Immature natural killer cell (primary cell): ENCODE results near the gene PLEKHA3. TPM values are rescaled to one million over a fixed set of nuclear protein-coding genes. Genes with fewer than 3 reads are reported as not detected.
"Not testable (repeated sequence)": the region's sequence is repeated elsewhere in the genome, so short reads cannot be mapped to it uniquely, and the experiment has no call there.

Source experiments
- DNase-seq, 3 donors: peaks; one replicate each; pipeline ENCODE4 v3.0.0; 2022; ENCODE audit warnings: mixed read lengths in 1 of 3
- H3K27ac Mint-ChIP-seq, 6 donors: one replicate each; pipeline ENCODE4 v1.8.0; 2020; ENCODE audit warnings: mixed read lengths in 6 of 6, mild to moderate bottlenecking in 5 of 6, inconsistent platforms in 4 of 6, moderate library complexity in 3 of 6
- H3K27me3 Mint-ChIP-seq, 3 donors: one replicate each; pipeline ENCODE4 v1.8.0; 2020 to 2021; ENCODE audit warnings: low read depth in 3 of 3, mild to moderate bottlenecking in 3 of 3, mixed read lengths in 3 of 3, moderate library complexity in 3 of 3, inconsistent platforms in 1 of 3
- H3K36me3 Mint-ChIP-seq, 3 donors: one replicate each; pipeline ENCODE4 v1.8.0; 2020; ENCODE audit warnings: mixed read lengths in 3 of 3, inconsistent platforms in 2 of 3, mild to moderate bottlenecking in 2 of 3
- H3K4me1 Mint-ChIP-seq, 2 donors: one replicate each; pipeline ENCODE4 v1.8.0; 2020; ENCODE audit warnings: inconsistent platforms in 2 of 2, mild to moderate bottlenecking in 2 of 2, mixed read lengths in 2 of 2, moderate library complexity in 1 of 2
- H3K4me3 Mint-ChIP-seq, 5 donors: one replicate each; pipeline ENCODE4 v1.8.0; 2020; ENCODE audit warnings: mild to moderate bottlenecking in 5 of 5, mixed read lengths in 5 of 5, inconsistent platforms in 3 of 5, moderate library complexity in 3 of 5
- H3K9me3 Mint-ChIP-seq, 6 donors: one replicate each; pipeline ENCODE4 v1.8.0; 2020; ENCODE audit warnings: mild to moderate bottlenecking in 6 of 6, mixed read lengths in 6 of 6, inconsistent platforms in 4 of 6, moderate library complexity in 3 of 6
- polyA plus RNA-seq, 3 donors: library from polyadenylated mRNA; unstranded; fragments of 300-500 nt; fragmentation: Illumina TruSeq; gene quantifications; one replicate each; pipeline ENCODE4 v1.2.3, GENCODE V29; 2021

Gene PLEKHA3
- polyA plus RNA-seq, 3 donors from 2014 or later = 22.4 to 35.6 (median 27.7) TPM

DNA sequence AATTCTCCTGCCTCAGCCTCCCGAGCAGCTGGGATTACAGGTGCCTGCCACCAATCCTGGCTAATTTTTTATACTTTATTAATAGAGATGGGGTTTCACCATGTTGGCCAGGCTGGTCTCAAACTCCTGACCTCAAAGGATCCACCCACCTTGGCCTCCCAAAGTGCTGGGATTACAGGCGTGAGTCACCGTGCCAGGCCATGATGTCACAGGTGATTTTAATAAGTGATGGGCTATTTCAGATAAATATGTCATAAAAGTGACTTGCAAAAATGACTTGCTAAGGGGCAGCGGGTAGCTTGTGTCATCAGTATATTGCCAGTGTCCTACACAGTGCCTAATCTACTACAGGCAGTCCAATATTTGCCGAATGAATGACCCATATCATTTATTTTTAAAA lies 8.9 kb upstream of the PLEKHA3 start:
- not testable (repeated sequence) for H3K4me3 Mint-ChIP-seq, H3K27ac Mint-ChIP-seq, DNase-seq, H3K9me3 Mint-ChIP-seq, H3K27me3 Mint-ChIP-seq, H3K36me3 Mint-ChIP-seq, H3K4me1 Mint-ChIP-seq

DNA sequence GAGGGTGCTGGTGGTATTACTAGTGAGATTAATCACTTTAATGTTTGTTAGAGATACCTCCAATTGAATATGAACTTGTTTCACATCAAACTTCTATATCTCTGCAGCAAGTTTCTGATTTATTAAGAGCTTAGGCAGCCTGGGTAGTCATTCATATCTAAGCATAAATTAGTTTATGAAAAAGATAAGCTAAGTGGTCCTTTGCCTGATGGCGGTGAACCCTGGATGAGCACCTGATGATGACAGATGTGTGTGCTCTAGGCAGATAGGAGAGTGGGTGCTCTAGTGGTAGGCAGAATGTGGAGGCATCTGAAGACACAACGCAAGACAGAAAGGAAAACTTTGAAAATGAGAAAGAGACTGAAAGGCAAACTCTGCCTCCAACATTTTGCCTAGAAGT lies 6.9 kb upstream of the PLEKHA3 start:
- H3K9me3 Mint-ChIP-seq = no peaks in the 10 kb centered on the region
- H3K36me3 Mint-ChIP-seq = no peaks in the 10 kb centered on the region
- H3K27me3 Mint-ChIP-seq = peaks cover 2 to 6% (median 2%) of the 10 kb centered on the region in 3 donors
- peak overlapping the region in 1 of 6 donors; percentile 42 for H3K27ac Mint-ChIP-seq
- H3K4me3 Mint-ChIP-seq = no peak overlapping the region
- DNase-seq = no peak
- H3K4me1 Mint-ChIP-seq = peaks cover 4 to 5% of the 10 kb centered on the region in 2 donors

DNA sequence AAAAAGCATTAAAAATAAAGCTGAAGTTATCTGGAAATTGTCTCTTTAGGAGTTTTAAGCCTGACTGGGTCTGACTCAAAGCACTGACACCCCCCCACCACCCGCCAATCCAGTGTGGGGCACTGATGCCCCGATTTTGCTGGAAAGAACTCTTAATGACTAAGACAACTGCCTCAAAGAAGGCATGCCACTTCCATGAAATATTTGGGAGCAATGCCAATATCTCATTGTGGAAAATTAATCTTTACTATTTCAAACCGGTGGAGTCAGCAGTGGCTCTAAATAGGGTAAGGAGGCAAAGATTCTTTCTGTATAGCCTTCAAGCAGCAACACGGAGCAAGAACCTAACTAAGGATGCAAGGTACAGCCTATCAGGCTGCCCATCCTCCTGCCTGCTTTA lies 6.3 kb upstream of the PLEKHA3 start:
- H3K4me1 Mint-ChIP-seq = peaks cover 9 to 10% of the 10 kb centered on the region in 2 donors
- H3K27ac Mint-ChIP-seq = no peak overlapping the region
- no peak for DNase-seq
- H3K9me3 Mint-ChIP-seq = no peaks in the 10 kb centered on the region
- H3K36me3 Mint-ChIP-seq = no peaks in the 10 kb centered on the region
- H3K4me3 Mint-ChIP-seq = no peak overlapping the region
- H3K27me3 Mint-ChIP-seq = peaks cover 3 to 11% (median 7%) of the 10 kb centered on the region in 3 donors

- Mint-ChIP-seq H3K27ac (no peak overlapping the region), H3K36me3 (no peaks in the 10 kb centered on the region), H3K4me3 (no peak overlapping the region), H3K9me3 (no peaks in the 10 kb centered on the region), H3K4me1 (peaks cover 16 to 17% of the 10 kb centered on the region in 2 donors), H3K27me3 (peaks cover 5 to 14% (median 7%) of the 10 kb centered on the region in 3 donors)
- DNase-seq = no peak
Measured at GRCh38 chr2:178474560-178474959, 5.7 kb upstream of the PLEKHA3 start.

- peak overlapping the region in 5 of 6 donors; percentile 7 to 97 (median 46) for H3K27ac Mint-ChIP-seq
- H3K4me3 Mint-ChIP-seq = no peak overlapping the region
- no peaks in the 10 kb centered on the region for H3K36me3 Mint-ChIP-seq
- H3K9me3 Mint-ChIP-seq = no peaks in the 10 kb centered on the region
- peaks cover 8 to 19% (median 10%) of the 10 kb centered on the region in 3 donors for H3K27me3 Mint-ChIP-seq
- no peak for DNase-seq
- peaks cover 27 to 30% of the 10 kb centered on the region in 2 donors for H3K4me1 Mint-ChIP-seq
Measured at GRCh38 chr2:178476477-178476876, 3.8 kb upstream of the PLEKHA3 start.

- Mint-ChIP-seq H3K36me3 (no peaks in the 10 kb centered on the region), H3K9me3 (no peaks in the 10 kb centered on the region), H3K27ac (peak overlapping the region; percentile 97 to 99 (median 99)), H3K27me3 (peaks cover 8 to 18% (median 10%) of the 10 kb centered on the region in 3 donors), H3K4me1 (peaks cover 38 to 41% of the 10 kb centered on the region in 2 donors), H3K4me3 (peak overlapping the region; percentile 95 to 99 (median 97))
- no peak for DNase-seq
Measured at GRCh38 chr2:178477443-178478129, 2.7 kb upstream of the PLEKHA3 start.

DNA sequence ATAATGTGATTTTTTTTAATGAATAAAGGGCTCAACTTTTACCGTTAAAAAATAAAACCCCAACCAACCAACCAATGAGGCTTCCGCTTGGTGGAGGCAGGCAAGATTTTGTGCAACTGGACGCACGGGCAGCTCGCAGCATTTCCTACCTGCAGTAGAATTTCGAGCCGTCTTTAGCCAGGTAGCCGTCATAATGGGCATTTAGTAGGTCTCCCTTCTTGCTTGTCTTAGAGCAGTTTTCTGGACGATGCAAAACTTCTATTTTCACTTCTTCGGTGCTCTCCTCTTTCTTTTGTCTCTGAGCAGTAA lies 2.2 kb upstream of the PLEKHA3 start:
- Mint-ChIP-seq H3K27me3 (peaks cover 8 to 18% (median 10%) of the 10 kb centered on the region in 3 donors), H3K27ac (peak overlapping the region; percentile 97 to 99 (median 99))

GRCh38 chr2:178478439-178479274 lies 1.6 kb upstream of the PLEKHA3 start, which contains the start of gene FKBP7:
TSS of gene FKBP7 (minus strand) at chr2:178478600. CDS start at chr2:178478499, 101 bp downstream.
- H3K36me3 Mint-ChIP-seq = no peaks in the 10 kb centered on the region
- H3K27me3 Mint-ChIP-seq = peaks cover 8 to 18% (median 10%) of the 10 kb centered on the region in 3 donors
- H3K4me1 Mint-ChIP-seq = peaks cover 43 to 46% of the 10 kb centered on the region in 2 donors
- peak within 1 kb of the TSS; percentile 95 to 99 (median 97) for H3K4me3 Mint-ChIP-seq
- H3K9me3 Mint-ChIP-seq = no peaks in the 10 kb centered on the region
- H3K27ac Mint-ChIP-seq = peak within 1 kb of the TSS; percentile 97 to 99 (median 99)
- peak; percentile 84 to 88 (median 87) for DNase-seq

More for the DNA sequence above, 2.2 kb upstream of the PLEKHA3 start:
- Mint-ChIP-seq H3K36me3 (no peaks in the 10 kb centered on the region), H3K9me3 (no peaks in the 10 kb centered on the region), H3K4me1 (peaks cover 43 to 46% of the 10 kb centered on the region in 2 donors), H3K4me3 (peak overlapping the region; percentile 95 to 99 (median 97))
- no peak for DNase-seq

- DNase-seq = no peak
- peak overlapping the region; percentile 97 to 99 (median 99) for H3K27ac Mint-ChIP-seq
- H3K27me3 Mint-ChIP-seq = peaks cover 8 to 18% (median 10%) of the 10 kb centered on the region in 3 donors
- H3K36me3 Mint-ChIP-seq = no peaks in the 10 kb centered on the region
- peak overlapping the region; percentile 95 to 99 (median 97) for H3K4me3 Mint-ChIP-seq
- H3K4me1 Mint-ChIP-seq = peaks cover 43 to 46% of the 10 kb centered on the region in 2 donors
- H3K9me3 Mint-ChIP-seq = no peaks in the 10 kb centered on the region
Measured at GRCh38 chr2:178479275-178479616, 1.0 kb upstream of the PLEKHA3 start.

GRCh38 chr2:178479758-178480226 lies 465 bp upstream of the PLEKHA3 start:
- no peaks in the 10 kb centered on the region for H3K9me3 Mint-ChIP-seq
- DNase-seq = no peak
- peaks cover 45 to 46% of the 10 kb centered on the region in 2 donors for H3K4me1 Mint-ChIP-seq
- H3K36me3 Mint-ChIP-seq = no peaks in the 10 kb centered on the region
- peaks cover 8 to 18% (median 10%) of the 10 kb centered on the region in 3 donors for H3K27me3 Mint-ChIP-seq
- peak overlapping the region; percentile 95 to 99 (median 97) for H3K4me3 Mint-ChIP-seq
- H3K27ac Mint-ChIP-seq = peak overlapping the region; percentile 97 to 99 (median 99)

DNA sequence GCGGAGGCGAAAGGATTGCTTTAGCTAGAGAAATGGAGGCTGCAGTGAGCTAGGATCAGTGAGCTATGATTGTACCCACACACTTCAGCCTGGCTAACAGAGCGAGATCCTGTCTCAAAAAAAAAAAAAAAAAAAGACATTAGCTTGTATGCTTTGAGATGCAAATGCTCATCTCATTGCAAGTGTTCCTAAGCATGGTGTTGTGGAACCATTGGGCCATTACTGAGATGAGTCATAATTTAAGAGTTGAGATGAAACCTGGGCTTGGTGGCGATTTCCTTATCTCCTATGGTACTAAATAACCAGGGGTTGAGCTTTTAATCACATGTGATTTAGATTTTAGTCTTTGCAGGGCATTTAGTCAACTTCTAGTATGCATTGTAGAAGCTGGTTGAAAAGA lies 2.2 kb downstream of the PLEKHA3 start:
- peak overlapping the region in 2 of 6 donors; percentile 28 to 45 for H3K27ac Mint-ChIP-seq

GRCh38 chr2:178484245-178485041 lies 4.2 kb downstream of the PLEKHA3 start:
- Mint-ChIP-seq H3K4me1 (peaks cover 44 to 65% of the 10 kb centered on the region in 2 donors), H3K27ac (no peak overlapping the region), H3K27me3 (peaks cover 3 to 7% (median 4%) of the 10 kb centered on the region in 3 donors), H3K9me3 (no peaks in the 10 kb centered on the region), H3K36me3 (peaks cover 6 to 13% (median 9%) of the 10 kb centered on the region in 3 donors), H3K4me3 (no peak overlapping the region)
- DNase-seq = no peak

More for the DNA sequence above, 2.2 kb downstream of the PLEKHA3 start:
- Mint-ChIP-seq H3K27me3 (peaks cover 8 to 18% (median 10%) of the 10 kb centered on the region in 3 donors), H3K4me3 (peak overlapping the region; percentile 29 to 96 (median 94)), H3K4me1 (peaks cover 51 to 66% of the 10 kb centered on the region in 2 donors), H3K9me3 (no peaks in the 10 kb centered on the region), H3K36me3 (peaks cover 5 to 9% (median 8%) of the 10 kb centered on the region in 3 donors)
- DNase-seq = no peak

GRCh38 chr2:178485356-178485755 lies 5.1 kb downstream of the PLEKHA3 start:
- Mint-ChIP-seq H3K9me3 (no peaks in the 10 kb centered on the region), H3K4me3 (no peak overlapping the region), H3K4me1 (peaks cover 42 to 63% of the 10 kb centered on the region in 2 donors), H3K27me3 (peaks cover 3 to 4% (median 3%) of the 10 kb centered on the region in 3 donors), H3K27ac (no peak overlapping the region), H3K36me3 (peaks cover 11 to 21% (median 13%) of the 10 kb centered on the region in 3 donors)
- no peak for DNase-seq
